GM13977 (cell line): ENCODE data around the gene GDPGP1.
A peak's percentile ranks its signal among the peaks of the same experiment; 100 is the strongest.

Source experiments
- DNase-seq: peaks from one replicate; pipeline ENCODE4 v3.0.0; 2012; ENCODE audit warnings: low spot score
- in situ Hi-C: fragments of 300-500 bp; cut with MboI; formaldehyde crosslinking; loops from one replicate; pipeline ENCODE4 v1.12.0; 2022; ENCODE audit warnings: low sequenced_read_pairs, low pct_unique_long_range_greater_than_20kb, mixed read lengths, inconsistent platforms; ENCODE audit not compliant: unreplicated experiment
- TF ChIP-seq, protein P1 (sequence below): IDR thresholded peaks from 2 replicates; pipeline ENCODE4 v1.5.1; 2012; ENCODE audit warnings: mild to moderate bottlenecking, control low read depth; ENCODE audit not compliant: insufficient read depth; ENCODE audit errors: extremely low read depth, missing control alignments

The GDPGP1 gene

DNA sequence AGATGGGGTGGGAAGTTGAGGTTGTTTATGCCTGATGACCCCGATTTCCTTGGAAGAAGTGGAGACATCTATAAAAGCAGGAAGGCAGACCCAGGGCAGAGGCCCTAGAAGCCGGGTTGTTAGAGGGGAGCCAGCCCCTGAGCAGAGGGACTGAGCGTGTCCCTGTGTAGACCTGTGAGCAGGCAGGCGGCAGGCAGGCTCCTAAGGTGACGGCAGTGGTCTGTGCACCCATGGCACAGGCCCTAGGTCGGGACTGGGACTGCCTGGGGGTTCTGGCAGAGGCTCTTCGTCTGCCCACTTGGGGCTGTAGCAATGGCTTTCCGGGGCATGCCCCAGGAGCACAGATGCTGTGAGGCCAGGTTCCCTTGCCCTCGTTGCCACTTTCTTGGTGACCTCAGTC is 23.0 kb upstream of the GDPGP1 start:
- DNase-seq = no peak
- TF ChIP-seq, protein P1, sequence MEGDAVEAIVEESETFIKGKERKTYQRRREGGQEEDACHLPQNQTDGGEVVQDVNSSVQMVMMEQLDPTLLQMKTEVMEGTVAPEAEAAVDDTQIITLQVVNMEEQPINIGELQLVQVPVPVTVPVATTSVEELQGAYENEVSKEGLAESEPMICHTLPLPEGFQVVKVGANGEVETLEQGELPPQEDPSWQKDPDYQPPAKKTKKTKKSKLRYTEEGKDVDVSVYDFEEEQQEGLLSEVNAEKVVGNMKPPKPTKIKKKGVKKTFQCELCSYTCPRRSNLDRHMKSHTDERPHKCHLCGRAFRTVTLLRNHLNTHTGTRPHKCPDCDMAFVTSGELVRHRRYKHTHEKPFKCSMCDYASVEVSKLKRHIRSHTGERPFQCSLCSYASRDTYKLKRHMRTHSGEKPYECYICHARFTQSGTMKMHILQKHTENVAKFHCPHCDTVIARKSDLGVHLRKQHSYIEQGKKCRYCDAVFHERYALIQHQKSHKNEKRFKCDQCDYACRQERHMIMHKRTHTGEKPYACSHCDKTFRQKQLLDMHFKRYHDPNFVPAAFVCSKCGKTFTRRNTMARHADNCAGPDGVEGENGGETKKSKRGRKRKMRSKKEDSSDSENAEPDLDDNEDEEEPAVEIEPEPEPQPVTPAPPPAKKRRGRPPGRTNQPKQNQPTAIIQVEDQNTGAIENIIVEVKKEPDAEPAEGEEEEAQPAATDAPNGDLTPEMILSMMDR = no peak
- in situ Hi-C loops = no loop called here

DNA sequence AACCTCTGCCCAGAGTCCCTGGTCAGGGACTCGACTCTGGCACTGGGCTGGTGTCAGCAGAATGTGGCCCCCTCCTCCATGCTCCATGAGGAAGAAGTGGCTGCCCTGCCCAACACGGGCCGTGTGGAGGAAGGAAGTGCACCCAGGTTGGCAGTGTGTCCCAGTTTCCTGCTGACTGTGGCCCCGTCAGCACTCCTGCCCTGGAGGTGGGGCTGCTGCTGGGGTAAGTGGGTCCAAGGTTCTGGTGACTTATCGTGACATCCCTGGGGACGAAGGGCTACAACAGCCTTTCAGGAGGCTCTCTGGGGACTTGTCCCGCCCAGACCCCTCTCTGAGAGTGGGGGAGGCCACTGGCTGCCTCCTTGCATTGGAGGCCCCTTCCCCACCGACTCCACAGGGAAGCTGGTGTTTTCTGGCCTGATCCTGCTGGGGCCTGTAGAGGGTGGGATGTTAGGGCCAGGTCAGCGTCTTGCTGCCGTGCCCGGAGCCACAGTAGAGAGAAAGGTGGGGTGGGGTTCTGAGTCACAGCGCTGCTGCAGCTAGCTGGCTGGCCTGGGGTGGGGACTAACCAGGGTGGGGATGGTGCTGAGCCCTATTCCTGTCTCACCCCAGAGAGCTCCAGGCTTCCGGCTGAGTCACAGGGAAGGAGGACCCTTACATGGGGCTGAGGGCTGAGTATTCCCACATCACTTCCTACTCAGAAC is 22.4 kb upstream of the GDPGP1 start:
- in situ Hi-C loops = no loop called here
- DNase-seq = no peak
- TF ChIP-seq, protein P1 = no peak

DNA sequence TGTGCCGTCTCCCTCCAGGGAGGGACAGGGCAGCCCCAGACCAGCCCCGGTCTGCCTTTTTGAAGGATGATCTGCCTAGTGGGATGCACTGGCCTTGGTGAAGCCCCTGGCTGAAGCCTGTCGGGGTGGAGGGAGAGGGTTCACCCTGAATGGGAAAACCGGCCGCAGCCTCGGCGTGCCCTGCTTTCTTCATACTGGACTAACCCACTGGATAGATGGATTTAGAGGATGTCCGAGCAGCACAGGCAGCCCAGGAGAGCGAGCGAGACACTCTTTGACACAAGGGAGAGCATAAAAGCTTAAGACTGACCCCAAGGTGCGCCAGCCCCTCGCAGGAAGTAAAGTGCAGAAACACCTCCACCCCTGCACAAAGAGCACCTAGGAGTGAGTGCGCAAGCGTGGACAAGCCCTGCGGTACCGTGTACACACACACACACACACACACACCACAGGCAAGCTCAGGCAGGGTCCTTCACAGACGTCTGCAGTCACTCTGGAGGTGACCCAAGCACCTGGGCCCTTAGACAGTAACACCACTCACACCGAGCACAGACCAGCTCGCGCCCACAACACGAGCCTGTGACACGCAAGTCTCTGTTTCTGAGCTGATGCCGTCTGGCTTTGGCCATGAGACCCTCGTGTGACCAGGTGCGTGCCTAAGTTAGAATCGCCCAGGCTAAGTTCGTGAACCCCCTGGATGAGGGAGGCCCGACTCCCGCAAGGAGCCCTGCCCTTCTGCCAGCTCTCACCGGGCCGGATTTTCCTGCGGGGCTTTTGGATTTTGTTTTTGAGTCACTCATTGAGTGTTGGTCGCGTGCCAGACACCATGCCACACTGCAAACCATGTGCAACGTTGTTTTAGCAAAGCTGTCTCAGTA is 21.5 kb upstream of the GDPGP1 start:
- no peak for DNase-seq
- in situ Hi-C loops = no loop called here
- TF ChIP-seq, protein P1 = no peak

DNA sequence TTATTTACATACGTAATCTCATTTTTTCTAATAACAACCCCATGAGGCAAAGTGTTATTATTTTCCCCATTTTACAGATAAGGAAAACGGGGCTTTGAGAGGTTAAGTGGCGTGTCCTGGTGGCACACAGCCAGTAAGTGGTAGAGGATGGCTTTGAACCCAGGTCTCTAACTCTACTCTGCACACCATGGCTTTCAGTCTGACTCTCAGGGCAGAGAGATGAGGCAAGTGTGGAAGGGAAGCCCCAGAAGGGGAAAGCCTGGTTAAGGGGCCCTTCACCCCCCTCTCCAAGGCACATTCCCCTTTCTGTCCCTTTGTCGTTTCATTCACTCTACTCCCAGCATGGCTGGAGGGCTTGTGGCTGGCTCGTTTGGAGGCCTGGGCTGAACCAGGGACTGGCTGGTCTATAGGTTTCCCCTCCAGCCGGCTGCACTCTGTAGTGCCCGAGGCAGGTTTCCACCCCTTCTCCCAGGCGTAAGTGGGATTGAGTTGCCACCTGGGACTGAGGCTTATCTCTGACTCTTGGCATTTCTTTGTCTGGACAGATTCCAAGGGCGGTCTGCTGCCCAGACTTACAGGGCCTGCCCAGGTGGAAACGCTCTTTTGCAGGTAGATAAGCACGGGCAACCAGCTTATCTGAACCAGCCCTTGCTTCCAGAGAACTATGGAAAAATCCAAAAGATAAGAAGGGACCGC is 20.7 kb upstream of the GDPGP1 start:
- in situ Hi-C loops = no loop called here
- TF ChIP-seq, protein P1 = no peak
- DNase-seq = no peak

DNA sequence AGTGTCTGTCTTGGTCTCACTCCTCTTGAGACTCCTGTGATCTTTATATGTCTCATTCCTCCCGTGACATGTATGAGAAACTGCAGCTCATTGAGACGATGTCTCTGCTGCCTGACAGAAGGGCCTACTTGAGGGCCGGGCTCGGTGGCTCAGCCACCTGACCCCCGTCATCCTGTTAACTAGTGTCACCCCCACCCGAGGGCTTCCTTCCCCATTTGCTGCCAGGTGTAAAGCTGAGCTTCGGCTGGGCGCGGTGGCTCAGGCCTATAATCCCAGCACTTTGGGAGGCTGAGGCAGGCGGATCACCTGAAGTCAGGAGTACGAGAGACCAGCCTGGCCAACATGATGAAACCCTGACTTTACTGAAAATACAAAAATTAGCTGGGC is 20.2 kb upstream of the GDPGP1 start:
- TF ChIP-seq, protein P1 = no peak
- in situ Hi-C loops = no loop called here
- no peak for DNase-seq

DNA sequence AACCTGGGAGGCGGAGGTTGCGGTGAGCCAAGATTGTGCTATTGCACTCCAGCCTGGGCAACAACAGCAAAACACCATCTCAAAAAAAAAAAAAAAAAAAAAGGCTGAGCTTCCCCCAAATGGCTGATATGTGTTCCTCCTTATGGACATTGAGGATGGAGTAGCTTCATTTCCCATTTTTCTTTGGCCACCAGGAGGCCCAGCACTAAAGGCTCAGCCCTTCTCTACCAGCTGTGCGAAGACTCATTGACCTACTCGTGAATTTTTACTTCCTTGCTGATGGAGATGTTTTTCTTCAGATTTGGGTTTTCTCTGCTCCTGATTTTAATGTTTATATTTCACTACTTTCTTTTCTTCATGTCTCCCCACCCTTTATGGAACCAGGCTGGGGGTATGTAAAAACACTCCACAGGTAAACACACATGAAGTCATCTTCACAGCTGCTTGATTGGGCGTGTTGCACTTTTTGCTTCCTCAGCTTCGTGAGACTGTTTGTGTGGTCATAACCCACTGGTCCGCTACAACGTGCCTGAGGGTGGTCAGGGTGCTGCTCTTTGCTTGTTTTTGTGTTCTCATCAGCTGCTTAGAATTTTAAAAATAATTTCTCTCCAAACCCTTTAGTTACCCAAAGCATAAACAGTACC is 19.3 kb upstream of the GDPGP1 start:
- no peak for DNase-seq
- TF ChIP-seq, protein P1 = peak; percentile 20
- in situ Hi-C loops = loop anchor here (5.0 kb wide), 1 partner anchor 52 kb away; no protein-coding TSS in a partner anchor
